Heart left ventricle (tissue), 16 donors: ENCODE results near the gene JPH3. TPM values are rescaled to one million over a fixed set of nuclear protein-coding genes. Genes with fewer than 3 reads are reported as not detected.

Source experiments
- ATAC-seq, 4 donors: fragments of 200-7000 bp; cut with Tn5 transposase; one replicate each; pipeline ENCODE4 v1.9.1; 2020 to 2022; ENCODE audit warnings: moderate library complexity in 4 of 4, mild to moderate bottlenecking in 3 of 4, moderate number of reproducible peaks in 1 of 4
- DNase-seq, 5 donors: peaks; one replicate each; pipeline ENCODE4 v3.0.0-alpha.2; 2020
- H3K27ac ChIP-seq, 12 donors: fragments of 200-600 bp; sonication (generic) in 4 of 12; one replicate each; pipeline versions ENCODE4 v1.5.0 to v1.8.0; 2016 to 2022; ENCODE audit warnings: mild to moderate bottlenecking in 2 of 12
- H3K27me3 ChIP-seq, 9 donors: fragments of 200-600 bp; sonication (generic) in 2 of 9; one replicate each; pipeline versions ENCODE4 v1.5.1 to v1.8.0; 2016 to 2022; ENCODE audit warnings: mild to moderate bottlenecking in 3 of 9
- H3K36me3 ChIP-seq, 9 donors: fragments of 200-600 bp; sonication (generic) in 2 of 9; one replicate each; pipeline versions ENCODE4 v1.5.0 to v1.8.0; 2018 to 2022; ENCODE audit warnings: mild to moderate bottlenecking in 2 of 9
- H3K4me1 ChIP-seq, 12 donors: fragments of 200-600 bp; sonication (generic) in 4 of 12; one replicate each; pipeline versions ENCODE4 v1.5.0 to v1.8.0; 2016 to 2022; ENCODE audit warnings: mild to moderate bottlenecking in 3 of 12
- H3K4me3 ChIP-seq, 12 donors: fragments of 200-600 bp; sonication (generic) in 4 of 12; one replicate each; pipeline versions ENCODE4 v1.5.0 to v1.8.0; 2017 to 2022; ENCODE audit warnings: mild to moderate bottlenecking in 9 of 12, moderate library complexity in 4 of 12
- H3K9me3 ChIP-seq, 12 donors: fragments of 200-600 bp; sonication (generic) in 4 of 12; one replicate each; pipeline versions ENCODE4 v1.5.0 to v1.8.0; 2016 to 2022; ENCODE audit warnings: mild to moderate bottlenecking in 1 of 12
- CTCF ChIP-seq, 12 donors: fragments of 200-600 bp; sonication (generic) in 4 of 12; IDR thresholded peaks; one replicate each; pipeline versions ENCODE4 v1.5.0 to v1.8.0; 2018 to 2022; ENCODE audit warnings: antibody characterized with exemption in 12 of 12, mild to moderate bottlenecking in 5 of 12
- POLR2A ChIP-seq, 2 donors: fragments of 450-650 bp; IDR thresholded peaks; one replicate each; pipeline ENCODE4 v1.6.1; 2017; ENCODE audit warnings: antibody characterized with exemption in 2 of 2, mild to moderate bottlenecking in 2 of 2, moderate library complexity in 2 of 2
- WGBS, 4 donors: extraction: QIAGEN DNeasy Blood & Tissue Kit in 2 of 4; methylation state at CpG; one replicate each; pipeline versions ENCODE4 v1.1.5 to v1.1.7; 2013 to 2018; 5-methylcytosine and 5-hydroxymethylcytosine counted together
- intact Hi-C, 10 donors: fragments of 100-400 bp; cut with DNase I; formaldehyde crosslinking; loops; one replicate each; pipeline versions ENCODE4 v1.11.1 to v1.14.2; 2022
- polyA plus RNA-seq, 2 donors: library from polyadenylated mRNA; stranded (reverse); fragments of 200-250 nt; gene quantifications; one replicate each; pipeline ENCODE4 v1.2.3, GENCODE V29; 2013
- total RNA-seq, 9 donors: library from RNA; depleted of rRNA in 2 of 9; stranded (reverse); fragments of >200 nt in 2 of 9; fragmentation: NEBNext Ultra II Directional in 3 of 9; extraction: Animal tissue kit (Norgen Biotek cat#: 25700) in 3 of 9; gene quantifications; one replicate each; pipeline versions ENCODE4 v1.1.0 to v1.2.4, GENCODE V29; 2016 to 2023
- donor health status: ischemic (EF 13 %, LVEDD 7.1; RV severe dilation, severe dysfunction).
- donor health status: healthy with polysubstance abuse.
- donor health status: DM: no; HTN: yes; CAD: no.
- donor health status: DM: no; HTN: no; CAD: no.
- donor health status: ischemic (EF 25% LVEDD 6.9; RV normal size, moderate dysfunction).
- donor health status: ischemic (EF 25% LVEDD 5.7; RV mildly dilated, moderate dysfunction).
- donor health status: healthy.
- donor health status: DM: yes; HTN: yes; CAD: no.
- donor health status: ischemic (EF 35%, LVEDD 5.7; RV mildly dilated, moderate dysfunction).
- donor health status: nonischemic (EF 11% LVEDD 7.7; RV severe dilation, severe dysfunction).
- donor health status: DM: yes; HTN: yes; CAD: no.
- donor health status: PGD.
- donor health status: ischemic (EF 29% LVEDD 5.4; RV normal size, mild dysfunction).
- donor health status: nonischemic (EF 23%, LVEDD 6.1; RV moderate dilation, normal function).

JPH3 gene
- total and polyA plus RNA-seq, 11 donors, result 0.03 to 0.58 (median 0.21) TPM; not detected in 7

- TF ChIP-seq CTCF (IDR thresholded peaks at IDR 0.05) (no peak), POLR2A (IDR thresholded peaks at IDR 0.05) (no peak)
- Histone ChIP-seq H3K36me3 (peaks cover 0 to 41% (median 20%) of the 10 kb centered on the region in 9 donors), H3K27me3 (no peaks in the 10 kb centered on the region), H3K9me3 (no peaks in the 10 kb centered on the region), H3K27ac (no peak overlapping the region), H3K4me1 (no peaks in the 10 kb centered on the region), H3K4me3 (no peak overlapping the region)
- 72 to 82% (median 78%) methylated on average over 14 of the region's 14 CpGs for WGBS, 4 donors
- ATAC-seq (no peak), DNase-seq (no peak)
- intact Hi-C loops, result no loop called here
Measured at GRCh38 chr16:87734644-87735043, 132.3 kb downstream of the JPH3 start.

GRCh38 chr16:87735270-87736007 is 133.1 kb downstream of the JPH3 start:
- peaks cover 0 to 40% (median 13%) of the 10 kb centered on the region in 9 donors for H3K36me3 ChIP-seq

GRCh38 chr16:87736008-87736382 is 133.7 kb downstream of the JPH3 start:
- no peaks in the 10 kb centered on the region for H3K27me3 ChIP-seq
- H3K9me3 ChIP-seq, result no peaks in the 10 kb centered on the region
- no peak overlapping the region for H3K27ac ChIP-seq
- 91 to 95% (median 92%) methylated on average over 12 of the region's 12 CpGs for WGBS, 4 donors
- no peak for ATAC-seq
- intact Hi-C loops, result no loop called here
- H3K36me3 ChIP-seq, result peaks cover 0 to 44% (median 14%) of the 10 kb centered on the region in 9 donors
- no peak overlapping the region for H3K4me3 ChIP-seq
- no peak for TF ChIP-seq POLR2A (IDR thresholded peaks at IDR 0.05)
- no peak for TF ChIP-seq CTCF (IDR thresholded peaks at IDR 0.05)
- H3K4me1 ChIP-seq, result peaks cover 0 to 11% (median 6%) of the 10 kb centered on the region in 12 donors
- DNase-seq, result no peak

More at GRCh38 chr16:87735270-87736007, 133.1 kb downstream of the JPH3 start:
- TF ChIP-seq CTCF (IDR thresholded peaks at IDR 0.05), result no peak
- no peak for TF ChIP-seq POLR2A (IDR thresholded peaks at IDR 0.05)
- Histone ChIP-seq H3K27ac (no peak overlapping the region), H3K9me3 (no peaks in the 10 kb centered on the region), H3K27me3 (no peaks in the 10 kb centered on the region), H3K4me3 (no peak overlapping the region), H3K4me1 (peaks cover 0 to 5% (median 1%) of the 10 kb centered on the region in 12 donors)
- WGBS, 4 donors, result 80 to 84% (median 83%) methylated on average over 23 of the region's 23 CpGs
- intact Hi-C loops, result no loop called here
- no peak for DNase-seq
- ATAC-seq, result no peak

DNA sequence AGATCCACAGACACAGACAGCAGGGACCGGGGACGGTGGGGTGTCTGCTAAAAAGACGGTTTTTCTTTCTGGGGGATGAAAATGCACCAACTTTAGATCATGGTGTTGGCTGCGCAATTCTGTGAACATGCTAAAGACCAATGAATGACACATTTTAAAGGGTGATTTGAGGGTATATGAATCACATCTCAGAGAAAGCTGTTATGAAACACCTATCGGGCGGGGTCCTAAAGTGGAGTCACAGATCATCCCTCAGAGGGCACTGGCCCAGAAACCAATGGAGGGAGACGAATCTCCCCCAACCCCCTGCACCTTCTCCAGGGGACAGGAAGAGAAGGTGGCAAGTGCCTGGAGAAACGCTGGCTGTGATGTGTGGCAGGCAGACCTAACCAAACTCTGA is 137.5 kb downstream of the JPH3 start:
- DNase-seq, result no peak
- 93 to 97% (median 95%) methylated on average over 8 of the region's 8 CpGs for WGBS, 4 donors
- Histone ChIP-seq H3K27me3 (no peaks in the 10 kb centered on the region), H3K36me3 (peaks cover 0 to 59% (median 10%) of the 10 kb centered on the region in 9 donors), H3K4me3 (no peak overlapping the region), H3K27ac (no peak overlapping the region), H3K4me1 (peaks cover 0 to 16% (median 6%) of the 10 kb centered on the region in 12 donors), H3K9me3 (no peaks in the 10 kb centered on the region)
- TF ChIP-seq CTCF (IDR thresholded peaks at IDR 0.05), result no peak
- TF ChIP-seq POLR2A (IDR thresholded peaks at IDR 0.05), result no peak
- ATAC-seq, result no peak
- intact Hi-C loops, result no loop called here
